HG02973 (cell line): ENCODE data around the gene SPC24.
A peak's percentile ranks its signal among the peaks of the same experiment; 100 is the strongest.
"Not testable (repeated sequence)": the region's sequence is repeated elsewhere in the genome, so short reads cannot be mapped to it uniquely, and the experiment has no call there.

Source experiments
- ATAC-seq: cut with Tn5 transposase; IDR thresholded peaks from one replicate; pipeline ENCODE4 v1.9.1; 2021; ENCODE audit warnings: moderate library complexity; ENCODE audit not compliant: unreplicated experiment

Gene SPC24

GRCh38 chr19:11098327-11098726 is 57.3 kb downstream of the SPC24 start:
- no peak for ATAC-seq

GRCh38 chr19:11097367-11097766 is 58.2 kb downstream of the SPC24 start:
- not testable (repeated sequence) for ATAC-seq

- ATAC-seq = peak; percentile 37
Measured at GRCh38 chr19:11096210-11096841, 59.3 kb downstream of the SPC24 start.
